ENCODE data around the gene LIN54.
A peak's percentile ranks its signal among the peaks of the same experiment; 100 is the strongest.
"Not testable (repeated sequence)": the region's sequence is repeated elsewhere in the genome, so short reads cannot be mapped to it uniquely, and the experiment has no call there.

LIN54 gene

DNA sequence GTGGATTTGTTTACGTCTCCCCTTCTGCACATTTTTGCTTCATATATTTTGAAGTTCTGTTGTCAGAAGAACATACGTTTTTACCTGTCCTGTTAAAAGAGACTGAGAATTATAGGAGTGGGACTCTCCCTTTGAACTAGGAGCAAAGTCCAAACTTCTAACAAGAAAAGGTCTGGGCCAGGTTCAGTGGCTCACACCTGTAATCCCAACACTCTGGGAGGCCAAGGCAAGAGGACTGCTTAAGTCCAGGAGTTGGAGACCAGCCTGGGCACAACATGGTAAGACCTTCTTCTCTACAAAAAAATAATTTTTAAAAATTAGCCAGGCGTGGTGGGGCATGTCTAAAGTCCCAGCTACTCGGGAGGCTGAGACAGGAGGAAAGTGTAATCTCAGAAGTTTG, 15.8 kb downstream of the LIN54 start:
- ATAC-seq (ENCODE audit: low read depth): no peak
- Mint-ChIP-seq H3K4me3 (no peak overlapping the region), H3K27me3 (no peaks in the 10 kb centered on the region), H3K36me3 (peaks cover 7% of the 10 kb centered on the region), H3K4me1 (peaks cover 13% of the 10 kb centered on the region), H3K9me3 (no peaks in the 10 kb centered on the region), H3K27ac (no peak overlapping the region)
- DNase-seq (ENCODE audit: low spot score in 2 of 2): no peak

- no peak for DNase-seq (ENCODE audit: low spot score in 2 of 2)
- Mint-ChIP-seq H3K27ac (peak overlapping the region; percentile 78), H3K4me3 (no peak overlapping the region), H3K9me3 (no peaks in the 10 kb centered on the region), H3K27me3 (no peaks in the 10 kb centered on the region), H3K4me1 (peaks cover 14% of the 10 kb centered on the region), H3K36me3 (peaks cover 6% of the 10 kb centered on the region)
- ATAC-seq (ENCODE audit: low read depth): peak; percentile 48
Measured at GRCh38 chr4:82989575-82990429, 20.8 kb downstream of the LIN54 start.

DNA sequence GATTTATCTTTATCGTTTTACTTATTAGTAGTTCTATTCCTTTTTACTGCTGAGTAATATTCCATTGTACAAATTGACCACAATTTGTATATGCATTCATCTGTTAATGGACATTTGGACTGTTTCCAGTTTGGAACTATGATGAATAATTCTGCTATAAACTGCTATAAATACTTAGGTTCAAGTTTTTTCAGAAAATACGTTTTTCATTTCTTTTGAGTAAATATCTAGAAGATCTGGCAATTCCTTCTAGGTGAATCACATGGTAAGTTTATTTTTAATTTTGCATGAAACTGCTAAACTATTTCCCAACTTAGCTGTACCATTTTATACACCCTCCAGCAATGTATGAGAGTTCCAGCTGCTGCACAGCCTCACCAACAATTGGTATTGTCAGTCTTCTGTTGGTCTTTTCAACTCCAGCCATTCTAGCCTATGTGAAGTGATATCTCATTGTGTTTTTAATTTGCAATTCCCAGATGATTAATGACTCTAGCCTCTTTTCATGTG, 22.2 kb downstream of the LIN54 start:
- no peak overlapping the region for H3K27ac Mint-ChIP-seq
- ATAC-seq (ENCODE audit: low read depth): no peak
- H3K4me3 Mint-ChIP-seq: no peak overlapping the region
- no peak for DNase-seq (ENCODE audit: low spot score in 2 of 2)
- H3K4me1 Mint-ChIP-seq: peaks cover 14% of the 10 kb centered on the region
- H3K27me3 Mint-ChIP-seq: no peaks in the 10 kb centered on the region
- peaks cover 11% of the 10 kb centered on the region for H3K36me3 Mint-ChIP-seq
- no peaks in the 10 kb centered on the region for H3K9me3 Mint-ChIP-seq

DNA sequence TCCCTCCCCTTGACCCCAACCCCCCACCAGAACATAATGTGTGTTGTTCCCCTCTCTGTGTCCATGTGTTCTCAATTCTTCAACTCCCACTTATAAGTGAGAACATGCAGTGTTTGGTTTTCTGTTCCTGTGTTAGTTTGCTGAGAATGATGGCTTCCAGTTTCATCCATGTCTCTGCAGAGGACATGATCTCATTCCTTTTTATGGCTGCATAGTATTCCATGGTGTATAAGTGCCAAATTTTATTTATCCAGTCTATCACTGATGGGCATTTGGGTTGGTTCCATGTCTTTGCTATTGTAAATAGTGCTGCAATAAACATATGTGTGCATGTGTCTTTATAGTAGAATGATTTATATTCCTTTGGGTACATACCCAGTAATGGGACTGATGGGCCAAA, 23.1 kb downstream of the LIN54 start:
- not testable (repeated sequence) for ATAC-seq (ENCODE audit: low read depth); DNase-seq (ENCODE audit: low spot score in 2 of 2); H3K27me3 Mint-ChIP-seq

GRCh38 chr4:82984459-82984858, 26.2 kb downstream of the LIN54 start:
- ATAC-seq (ENCODE audit: low read depth): no peak
- peaks cover 17% of the 10 kb centered on the region for H3K36me3 Mint-ChIP-seq
- no peak for DNase-seq (ENCODE audit: low spot score in 2 of 2)
- no peak overlapping the region for H3K4me3 Mint-ChIP-seq
- H3K9me3 Mint-ChIP-seq: no peaks in the 10 kb centered on the region
- H3K27ac Mint-ChIP-seq: no peak overlapping the region
- H3K4me1 Mint-ChIP-seq: peaks cover 6% of the 10 kb centered on the region
- H3K27me3 Mint-ChIP-seq: no peaks in the 10 kb centered on the region

More for the DNA sequence above, 23.1 kb downstream of the LIN54 start:
- H3K4me3 Mint-ChIP-seq, H3K27ac Mint-ChIP-seq, H3K9me3 Mint-ChIP-seq: not testable (repeated sequence)
- Mint-ChIP-seq H3K36me3 (peaks cover 12% of the 10 kb centered on the region), H3K4me1 (peaks cover 14% of the 10 kb centered on the region)

- Mint-ChIP-seq H3K9me3 (no peaks in the 10 kb centered on the region), H3K27ac (no peak overlapping the region), H3K4me3 (no peak overlapping the region), H3K36me3 (peaks cover 14% of the 10 kb centered on the region), H3K4me1 (peaks cover 2% of the 10 kb centered on the region), H3K27me3 (no peaks in the 10 kb centered on the region)
- ATAC-seq (ENCODE audit: low read depth) (no peak), DNase-seq (ENCODE audit: low spot score in 2 of 2) (no peak)
Measured at GRCh38 chr4:82983444-82983843, 27.2 kb downstream of the LIN54 start.

DNA sequence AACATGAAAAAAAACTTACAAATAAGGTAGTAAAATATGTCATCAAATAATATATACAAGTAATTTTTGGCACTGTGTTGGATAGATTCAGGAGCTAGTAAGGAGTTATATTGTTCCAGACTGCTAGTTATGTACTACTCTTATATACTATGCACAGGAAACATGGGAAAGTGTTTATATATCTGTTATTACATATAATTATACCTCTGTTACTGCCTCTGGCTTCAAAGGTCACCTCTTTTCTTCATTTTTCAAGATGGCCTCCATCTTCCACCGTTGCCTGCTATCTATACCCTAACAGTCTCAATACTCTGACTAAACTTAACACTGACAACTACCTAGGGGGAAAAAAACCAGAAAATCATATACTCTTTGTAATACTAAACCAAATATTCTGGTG, 29.5 kb downstream of the LIN54 start:
- Mint-ChIP-seq H3K27ac (no peak overlapping the region), H3K4me3 (no peak overlapping the region), H3K9me3 (no peaks in the 10 kb centered on the region), H3K27me3 (no peaks in the 10 kb centered on the region), H3K4me1 (no peaks in the 10 kb centered on the region), H3K36me3 (peaks cover 20% of the 10 kb centered on the region)
- DNase-seq (ENCODE audit: low spot score in 2 of 2) (no peak), ATAC-seq (ENCODE audit: low read depth) (no peak)

GRCh38 chr4:82975792-82976191, 34.8 kb downstream of the LIN54 start:
- Mint-ChIP-seq H3K27ac (no peak overlapping the region), H3K4me3 (no peak overlapping the region), H3K4me1 (no peaks in the 10 kb centered on the region), H3K9me3 (no peaks in the 10 kb centered on the region), H3K36me3 (peaks cover 26% of the 10 kb centered on the region), H3K27me3 (no peaks in the 10 kb centered on the region)
- ATAC-seq (ENCODE audit: low read depth): no peak
- no peak for DNase-seq (ENCODE audit: low spot score in 2 of 2)

GRCh38 chr4:82969414-82969813, 41.2 kb downstream of the LIN54 start:
- Mint-ChIP-seq H3K9me3 (no peaks in the 10 kb centered on the region), H3K4me1 (peaks cover 6% of the 10 kb centered on the region), H3K27me3 (no peaks in the 10 kb centered on the region), H3K27ac (peak overlapping the region; percentile 52), H3K4me3 (no peak overlapping the region), H3K36me3 (peaks cover 39% of the 10 kb centered on the region)
- ATAC-seq (ENCODE audit: low read depth) (no peak), DNase-seq (ENCODE audit: low spot score in 2 of 2) (no peak)

DNA sequence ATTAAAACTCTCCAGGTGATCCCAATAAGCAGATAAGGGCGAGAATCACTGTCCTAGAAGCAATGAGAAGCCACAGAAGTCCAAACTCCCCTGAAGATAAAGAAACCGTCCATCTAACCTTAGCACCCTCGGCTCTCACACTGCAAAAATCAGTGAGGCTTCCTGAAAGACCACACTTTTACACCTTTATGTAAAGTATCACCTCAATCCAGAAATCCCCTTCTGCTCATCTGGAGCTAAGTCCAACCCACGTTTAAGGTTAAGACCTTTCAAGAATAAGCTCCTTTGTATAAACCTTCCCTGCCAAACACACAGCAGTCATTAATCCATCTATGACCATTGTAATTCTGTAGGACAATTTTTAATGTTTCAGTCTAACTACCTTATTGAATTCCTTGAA, 41.7 kb downstream of the LIN54 start:
- Mint-ChIP-seq H3K4me3 (no peak overlapping the region), H3K27ac (peak overlapping the region; percentile 52), H3K4me1 (peaks cover 6% of the 10 kb centered on the region), H3K27me3 (no peaks in the 10 kb centered on the region), H3K36me3 (peaks cover 39% of the 10 kb centered on the region), H3K9me3 (no peaks in the 10 kb centered on the region)
- ATAC-seq (ENCODE audit: low read depth): peak; percentile 19
- no peak for DNase-seq (ENCODE audit: low spot score in 2 of 2)

- Mint-ChIP-seq H3K36me3 (peaks cover 36% of the 10 kb centered on the region), H3K4me3 (no peak overlapping the region), H3K27ac (no peak overlapping the region), H3K4me1 (peaks cover 6% of the 10 kb centered on the region), H3K9me3 (no peaks in the 10 kb centered on the region), H3K27me3 (no peaks in the 10 kb centered on the region)
- ATAC-seq (ENCODE audit: low read depth): no peak
- DNase-seq (ENCODE audit: low spot score in 2 of 2): no peak
Measured at GRCh38 chr4:82965763-82966162, 44.9 kb downstream of the LIN54 start.

DNA sequence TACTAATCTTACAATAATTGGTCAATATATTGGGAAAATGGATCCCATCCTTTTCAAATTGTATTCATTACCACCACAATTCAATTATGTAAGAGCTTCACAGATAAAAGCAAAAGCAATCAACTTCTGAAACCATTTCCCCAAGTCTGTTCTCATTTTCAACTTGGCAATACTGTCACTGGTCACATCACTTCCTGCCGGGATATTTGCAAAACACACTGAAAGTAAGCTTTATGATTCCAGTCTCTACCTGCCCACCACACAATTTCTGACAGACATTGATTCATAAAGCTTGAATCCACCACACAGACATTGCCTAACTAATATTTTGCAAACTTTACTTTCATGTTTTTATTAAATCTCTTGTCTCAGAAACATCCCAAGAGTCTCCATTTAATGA, 53.6 kb downstream of the LIN54 start:
- no peak overlapping the region for H3K4me3 Mint-ChIP-seq

GRCh38 chr4:82954212-82954611, 56.4 kb downstream of the LIN54 start:
- Mint-ChIP-seq H3K9me3 (no peaks in the 10 kb centered on the region), H3K4me1 (peaks cover 6% of the 10 kb centered on the region), H3K4me3 (no peak overlapping the region), H3K36me3 (peaks cover 12% of the 10 kb centered on the region), H3K27ac (no peak overlapping the region), H3K27me3 (no peaks in the 10 kb centered on the region)
- ATAC-seq (ENCODE audit: low read depth): no peak
- DNase-seq (ENCODE audit: low spot score in 2 of 2): no peak

More for the DNA sequence above, 53.6 kb downstream of the LIN54 start:
- ATAC-seq (ENCODE audit: low read depth) (no peak), DNase-seq (ENCODE audit: low spot score in 2 of 2) (no peak)
- Mint-ChIP-seq H3K9me3 (no peaks in the 10 kb centered on the region), H3K36me3 (peaks cover 11% of the 10 kb centered on the region), H3K4me1 (peaks cover 6% of the 10 kb centered on the region), H3K27me3 (no peaks in the 10 kb centered on the region), H3K27ac (no peak overlapping the region)

DNA sequence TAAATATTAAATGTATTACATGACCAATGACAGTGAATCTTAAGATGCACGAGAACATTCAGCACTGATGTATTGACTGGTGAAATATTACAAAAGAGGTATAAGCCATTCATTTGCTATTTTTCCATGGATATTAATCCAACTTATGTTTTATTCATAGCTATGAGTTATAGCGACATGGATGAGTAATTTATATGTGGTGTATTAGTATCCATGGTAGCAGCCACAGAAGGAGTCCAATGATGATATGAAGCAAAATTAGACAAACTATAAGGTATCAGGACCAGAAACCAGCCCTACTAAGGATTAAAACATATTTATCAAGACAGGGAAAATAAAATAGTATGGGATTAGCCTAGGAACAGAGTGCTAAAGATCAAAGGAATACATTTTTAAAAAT, 59.4 kb downstream of the LIN54 start:
- DNase-seq (ENCODE audit: low spot score in 2 of 2) (no peak), ATAC-seq (ENCODE audit: low read depth) (no peak)
- Mint-ChIP-seq H3K36me3 (peaks cover 15% of the 10 kb centered on the region), H3K4me3 (no peak overlapping the region), H3K4me1 (no peaks in the 10 kb centered on the region), H3K9me3 (no peaks in the 10 kb centered on the region), H3K27ac (no peak overlapping the region), H3K27me3 (no peaks in the 10 kb centered on the region)

All from memory B cell (primary cell).